T-helper 2 cell treated with Interferon-gamma antibody and Interleukin-4, amounts not matched to agents 5 μg/mL and 100 μg/mL, for 36 hours (primary cell): ENCODE results near the gene MAP3K6.
"Not testable (repeated sequence)": the region's sequence is repeated elsewhere in the genome, so short reads cannot be mapped to it uniquely, and the experiment has no call there.

ENCODE experiments used
- DNase-seq: peaks from one replicate; pipeline ENCODE4 v3.0.0; 2021; ENCODE audit warnings: low spot score
- H3K27ac Mint-ChIP-seq: one replicate; pipeline ENCODE4 v1.8.0; 2021; ENCODE audit warnings: mild to moderate bottlenecking, mixed read lengths
- H3K27me3 Mint-ChIP-seq: one replicate; pipeline ENCODE4 v1.8.0; 2021; ENCODE audit warnings: low read depth, mixed read lengths
- H3K36me3 Mint-ChIP-seq: one replicate; pipeline ENCODE4 v1.8.0; 2021; ENCODE audit warnings: low read depth, mixed read lengths
- H3K4me1 Mint-ChIP-seq: one replicate; pipeline ENCODE4 v1.8.0; 2021; ENCODE audit warnings: low read depth, mixed read lengths
- H3K4me3 Mint-ChIP-seq: one replicate; pipeline ENCODE4 v1.8.0; 2022; ENCODE audit warnings: mild to moderate bottlenecking, moderate library complexity, mixed read lengths
- H3K9me3 Mint-ChIP-seq: one replicate; pipeline ENCODE4 v1.8.0; 2021; ENCODE audit warnings: mixed read lengths

MAP3K6 gene

DNA sequence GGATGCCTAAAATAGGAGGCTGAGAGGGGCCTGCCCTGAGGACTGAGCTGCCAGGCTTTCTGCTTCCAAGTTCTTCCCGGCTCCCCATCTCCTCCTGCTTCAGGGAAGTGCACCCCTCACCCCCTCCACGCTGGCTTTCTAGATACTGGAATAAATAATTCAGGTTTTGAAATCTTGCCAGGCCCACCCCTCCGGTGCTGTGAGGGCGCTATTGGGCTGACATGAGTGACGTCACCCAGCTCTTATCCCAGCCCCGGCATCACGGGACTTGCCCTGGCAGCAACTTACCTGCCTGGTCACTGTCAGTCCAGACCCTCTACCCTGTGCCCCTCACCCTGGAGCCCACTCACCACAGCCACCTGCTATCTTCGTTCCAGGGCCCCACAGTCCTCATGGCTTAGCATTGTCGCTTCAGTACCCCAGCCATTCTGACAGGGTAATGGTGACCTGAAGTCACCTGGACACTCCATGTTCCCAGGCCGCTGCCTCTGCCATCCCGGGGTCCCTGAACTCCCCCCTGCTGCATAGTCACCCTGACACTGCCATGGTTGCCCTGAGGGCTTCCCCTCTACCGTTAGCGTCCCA lies 24.8 kb upstream of the MAP3K6 start:
- Mint-ChIP-seq H3K27ac (peak overlapping the region; percentile 80), H3K4me3 (peak overlapping the region; percentile 78), H3K9me3 (no peaks in the 10 kb centered on the region), H3K4me1 (peaks cover 15% of the 10 kb centered on the region), H3K27me3 (peaks cover 7% of the 10 kb centered on the region), H3K36me3 (no peaks in the 10 kb centered on the region)
- no peak for DNase-seq

- H3K27me3 Mint-ChIP-seq: peaks cover 11% of the 10 kb centered on the region
- no peaks in the 10 kb centered on the region for H3K36me3 Mint-ChIP-seq
- peaks cover 13% of the 10 kb centered on the region for H3K4me1 Mint-ChIP-seq
- no peak overlapping the region for H3K4me3 Mint-ChIP-seq
- no peak overlapping the region for H3K27ac Mint-ChIP-seq
- peak; percentile 54 for DNase-seq
- no peaks in the 10 kb centered on the region for H3K9me3 Mint-ChIP-seq
These were observed 21.7 kb upstream of the MAP3K6 start for GRCh38 chr1:27388337-27389005.

GRCh38 chr1:27384797-27385196 lies 18.0 kb upstream of the MAP3K6 start:
- H3K27ac Mint-ChIP-seq, H3K9me3 Mint-ChIP-seq, H3K36me3 Mint-ChIP-seq, DNase-seq, H3K4me3 Mint-ChIP-seq, H3K4me1 Mint-ChIP-seq: not testable (repeated sequence)
- H3K27me3 Mint-ChIP-seq: peaks cover 17% of the 10 kb centered on the region

DNA sequence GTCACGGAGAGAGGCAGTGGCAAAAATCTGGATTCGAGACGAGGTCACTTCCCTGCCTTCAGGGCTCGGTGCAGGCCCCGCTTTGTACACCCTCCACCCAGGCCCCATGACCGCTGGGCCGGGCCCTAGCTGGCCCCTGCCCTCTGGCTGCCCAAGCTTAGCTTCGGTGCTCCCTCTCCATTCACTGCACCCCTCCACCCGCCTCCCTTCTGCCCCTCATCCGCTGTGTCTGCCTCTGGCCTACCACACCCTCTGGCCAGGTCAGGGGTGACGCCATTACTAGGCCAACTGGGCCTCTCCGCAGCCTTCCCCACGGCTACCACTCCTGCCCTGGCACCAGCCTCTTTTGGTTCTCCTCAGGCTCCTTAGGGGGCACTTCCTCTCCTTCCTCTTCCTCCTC lies 16.9 kb upstream of the MAP3K6 start:
- Mint-ChIP-seq H3K4me3 (no peak overlapping the region), H3K36me3 (no peaks in the 10 kb centered on the region), H3K27me3 (peaks cover 17% of the 10 kb centered on the region), H3K4me1 (no peaks in the 10 kb centered on the region), H3K27ac (no peak overlapping the region), H3K9me3 (no peaks in the 10 kb centered on the region)
- DNase-seq: no peak

GRCh38 chr1:27383039-27383605 lies 16.4 kb upstream of the MAP3K6 start, which contains the start of gene CD164L2:
CD164L2 (minus strand) TSS chr1:27383333; CDS start chr1:27383239, 94 bp downstream.
- Mint-ChIP-seq H3K9me3 (no peaks in the 10 kb centered on the region), H3K36me3 (no peaks in the 10 kb centered on the region), H3K4me1 (no peaks in the 10 kb centered on the region), H3K27me3 (peaks cover 14% of the 10 kb centered on the region), H3K27ac (no peak within 1 kb of the TSS), H3K4me3 (no peak within 1 kb of the TSS)
- DNase-seq: no peak

DNA sequence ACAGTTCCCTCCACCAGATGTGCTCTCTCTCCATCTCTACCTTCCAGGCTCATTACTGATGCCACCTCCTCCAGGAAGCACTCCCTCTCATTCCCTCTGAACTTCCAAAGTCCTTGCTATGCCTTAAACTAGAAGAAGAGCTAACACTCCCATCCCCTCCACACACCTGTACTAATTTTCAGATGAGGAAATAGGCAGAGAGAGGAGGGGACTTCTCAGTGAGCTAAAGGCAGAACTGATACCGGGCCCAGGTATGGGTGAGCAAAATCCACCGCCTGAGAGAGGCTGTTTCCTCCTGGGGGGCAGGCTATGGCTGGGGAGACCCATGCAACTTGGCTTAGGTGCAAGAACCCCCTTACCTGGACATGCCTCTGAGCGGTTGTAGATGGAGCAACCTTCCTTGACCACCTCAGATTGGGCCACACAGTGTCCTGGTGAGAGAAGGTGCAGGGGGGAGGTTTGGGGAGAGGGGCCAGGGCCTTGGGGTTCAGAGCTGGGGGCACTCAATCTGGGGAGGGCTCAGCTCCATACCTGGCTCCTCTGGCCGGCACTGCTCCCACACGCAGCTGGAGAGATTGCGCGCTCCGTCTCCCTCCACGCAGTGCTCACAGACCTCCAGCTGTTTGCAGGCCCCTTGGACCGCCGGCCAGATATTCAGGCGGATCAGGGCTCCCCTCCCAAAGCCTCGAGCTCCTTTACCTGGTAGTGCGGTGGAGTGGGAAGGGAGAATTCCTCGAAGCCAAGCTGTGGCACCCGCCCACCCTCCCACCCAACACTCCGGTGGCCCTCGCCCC lies 15.4 kb upstream of the MAP3K6 start:
- H3K4me3 Mint-ChIP-seq: no peak overlapping the region
- H3K36me3 Mint-ChIP-seq: no peaks in the 10 kb centered on the region
- no peaks in the 10 kb centered on the region for H3K9me3 Mint-ChIP-seq
- peaks cover 14% of the 10 kb centered on the region for H3K27me3 Mint-ChIP-seq
- H3K27ac Mint-ChIP-seq: no peak overlapping the region
- DNase-seq: no peak
- H3K4me1 Mint-ChIP-seq: no peaks in the 10 kb centered on the region

DNA sequence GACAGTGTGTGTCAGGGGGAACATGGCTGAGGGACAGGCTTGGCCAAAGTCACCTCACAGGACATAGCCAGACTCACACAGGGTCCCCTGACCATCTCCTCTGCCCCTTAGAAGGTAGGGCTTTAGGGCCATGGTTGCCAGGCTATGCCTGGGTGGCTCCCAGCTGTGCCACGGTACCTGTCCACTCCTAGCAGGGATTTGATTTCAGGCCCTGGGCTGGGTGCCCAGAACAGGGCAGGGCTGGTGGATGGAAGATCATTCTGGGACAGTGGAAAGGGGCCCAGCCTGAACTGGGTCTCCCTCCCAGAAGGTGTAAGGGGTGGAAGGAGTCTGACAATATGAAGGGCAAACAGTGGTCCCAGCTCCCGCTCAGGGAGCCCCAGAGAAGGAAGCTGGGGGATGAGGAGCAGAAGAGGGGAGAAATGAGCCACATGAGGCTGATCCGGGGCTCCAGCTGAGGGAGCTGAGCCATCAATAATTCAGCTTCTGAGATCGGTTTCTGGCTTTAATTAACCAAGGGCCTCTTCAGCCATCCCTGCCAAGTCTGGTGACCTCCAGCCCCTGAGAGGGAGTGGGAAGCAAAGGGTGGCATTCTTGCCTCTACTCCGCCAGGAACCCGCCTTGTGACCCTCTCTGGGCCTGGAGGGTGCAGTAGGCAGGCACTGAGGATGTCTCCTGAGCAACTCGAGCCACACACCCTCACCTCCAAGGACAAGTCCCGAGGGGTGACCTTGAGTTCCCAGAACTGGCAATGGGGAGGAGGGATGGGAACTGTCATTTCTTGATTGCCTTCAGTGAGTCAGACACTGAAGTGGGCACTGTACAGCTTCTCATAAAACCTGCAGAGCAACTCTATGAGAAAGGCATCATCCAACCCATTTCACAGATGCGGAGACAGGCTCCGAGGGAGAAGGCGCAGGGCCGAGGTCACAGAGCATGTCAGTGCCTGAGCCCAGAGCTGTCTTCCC lies 14.3 kb upstream of the MAP3K6 start:
- Mint-ChIP-seq H3K4me1 (no peaks in the 10 kb centered on the region), H3K4me3 (no peak overlapping the region), H3K9me3 (no peaks in the 10 kb centered on the region), H3K36me3 (no peaks in the 10 kb centered on the region), H3K27me3 (peaks cover 9% of the 10 kb centered on the region), H3K27ac (no peak overlapping the region)
- DNase-seq: no peak

GRCh38 chr1:27380224-27380623 lies 13.5 kb upstream of the MAP3K6 start:
- H3K4me1 Mint-ChIP-seq: no peaks in the 10 kb centered on the region
- H3K4me3 Mint-ChIP-seq: no peak overlapping the region
- H3K36me3 Mint-ChIP-seq: no peaks in the 10 kb centered on the region
- H3K27me3 Mint-ChIP-seq: peaks cover 8% of the 10 kb centered on the region
- H3K9me3 Mint-ChIP-seq: no peaks in the 10 kb centered on the region
- no peak overlapping the region for H3K27ac Mint-ChIP-seq
- no peak for DNase-seq

DNA sequence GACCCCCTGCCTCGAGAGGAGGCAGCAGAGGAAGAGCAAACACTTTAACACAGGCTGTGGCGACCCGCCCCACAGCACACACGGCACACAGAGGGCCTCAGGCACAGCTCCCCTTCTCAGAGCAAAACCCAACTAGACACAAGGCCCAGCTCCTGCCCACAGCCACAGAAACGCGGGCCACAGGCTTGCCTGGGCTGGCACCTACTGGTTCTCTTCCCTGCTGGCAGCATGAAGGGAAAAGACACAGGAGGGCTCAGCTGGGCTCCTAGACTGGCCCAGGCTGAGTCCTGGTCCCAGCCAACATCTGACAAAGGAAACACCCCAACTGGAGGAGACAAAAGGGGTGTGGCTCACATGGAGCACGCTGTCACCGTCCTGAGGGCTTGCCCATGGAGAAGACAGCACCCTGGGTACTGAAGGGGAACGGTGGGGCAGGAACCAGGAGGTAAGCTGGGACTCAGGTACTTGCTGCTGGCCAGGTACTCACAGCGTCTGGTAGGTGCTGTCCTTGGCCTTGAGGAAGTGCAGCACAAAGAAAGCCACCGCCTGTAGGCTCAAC lies 12.9 kb upstream of the MAP3K6 start:
- Mint-ChIP-seq H3K27me3 (peaks cover 8% of the 10 kb centered on the region), H3K27ac (no peak overlapping the region)
- DNase-seq: no peak

GRCh38 chr1:27377760-27378495 lies 11.2 kb upstream of the MAP3K6 start:
- Mint-ChIP-seq H3K36me3 (no peaks in the 10 kb centered on the region), H3K27ac (no peak overlapping the region), H3K27me3 (peaks cover 8% of the 10 kb centered on the region), H3K4me1 (no peaks in the 10 kb centered on the region), H3K4me3 (no peak overlapping the region), H3K9me3 (no peaks in the 10 kb centered on the region)
- DNase-seq: no peak

More for the DNA sequence above, 12.9 kb upstream of the MAP3K6 start:
- Mint-ChIP-seq H3K4me3 (no peak overlapping the region), H3K9me3 (no peaks in the 10 kb centered on the region), H3K4me1 (no peaks in the 10 kb centered on the region), H3K36me3 (no peaks in the 10 kb centered on the region)

DNA sequence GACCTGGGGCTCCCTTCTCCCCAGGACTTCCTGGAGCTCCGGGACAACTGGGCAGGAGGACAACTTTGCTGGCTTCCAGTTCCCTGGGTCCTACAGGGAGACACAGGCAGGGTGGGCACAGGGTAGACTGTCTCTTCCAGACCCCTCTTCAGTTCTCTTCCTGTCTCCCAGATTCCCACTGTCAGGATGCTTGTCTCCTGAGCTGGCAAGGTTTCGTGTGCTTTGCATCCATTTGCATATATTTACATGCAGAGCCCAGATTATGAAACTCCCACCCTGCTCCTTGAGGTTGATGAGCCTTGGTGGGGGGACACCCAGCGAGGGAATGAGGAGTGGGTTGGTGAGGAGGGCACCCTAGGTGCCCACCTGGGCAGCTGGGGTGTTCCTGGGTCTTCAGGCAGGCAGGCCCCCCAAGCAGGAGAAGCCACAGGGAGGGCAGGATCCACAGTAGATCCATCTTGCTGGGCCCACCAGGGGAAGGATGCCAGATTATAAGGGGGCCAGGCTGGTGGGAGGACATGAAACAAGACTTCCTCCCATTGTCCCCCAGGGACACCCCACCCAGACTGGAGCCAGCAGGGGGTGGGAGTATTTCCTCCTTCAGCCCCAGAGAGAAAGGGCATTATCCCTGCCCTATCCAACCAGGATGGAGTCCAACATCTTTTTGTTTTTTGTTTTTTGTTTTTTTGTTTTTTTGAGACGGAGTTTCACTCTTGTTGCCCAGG lies 7.8 kb upstream of the MAP3K6 start, which contains the start of gene FCN3:
FCN3 (minus strand) TSS at position 463 of the 725 bp plus-strand sequence; CDS start at position 457, 6 bp downstream.
- no peaks in the 10 kb centered on the region for H3K36me3 Mint-ChIP-seq
- peaks cover 4% of the 10 kb centered on the region for H3K4me1 Mint-ChIP-seq
- H3K27ac Mint-ChIP-seq: no peak within 1 kb of the TSS
- no peak within 1 kb of the TSS for H3K4me3 Mint-ChIP-seq
- no peak for DNase-seq
- no peaks in the 10 kb centered on the region for H3K27me3 Mint-ChIP-seq
- no peaks in the 10 kb centered on the region for H3K9me3 Mint-ChIP-seq
